HepG2 (cell line): ENCODE data around the gene MMRN2.

Experiments
- ETV5 ChIP-seq: IDR thresholded peaks from 2 replicates; pipeline ENCODE4 v1.6.1; 2018; ENCODE audit warnings: missing biosample characterization, missing genetic modification reagents, inconsistent platforms, borderline replicate concordance
- FOXJ3 ChIP-seq: sonication (generic); formaldehyde crosslinking; IDR thresholded peaks from 2 replicates; pipeline ENCODE4 v1.4.0; 2020; ENCODE audit warnings: missing genetic modification reagents, mild to moderate bottlenecking, borderline replicate concordance
- FOXK2 ChIP-seq: fragments of 450-650 bp; IDR thresholded peaks from 2 replicates; pipeline ENCODE4 v1.6.1; 2016
- MAFK ChIP-seq, 2 experiments: IDR thresholded peaks in 1 of 2; conservative IDR thresholded peaks in 1 of 2; 2 replicates each; pipeline ENCODE4 v1.6.1; 2011; ENCODE audit warnings: improper control_type of control experiment in 2 of 2, low read length in 2 of 2
- MIER2 ChIP-seq: IDR thresholded peaks from 2 replicates; pipeline ENCODE4 v1.6.1; 2016; ENCODE audit warnings: missing biosample characterization, missing genetic modification reagents
- REXO4 ChIP-seq: sonication (generic); formaldehyde crosslinking; IDR thresholded peaks from 2 replicates; pipeline ENCODE4 v1.8.0; 2022; ENCODE audit warnings: missing genetic modification reagents, mild to moderate bottlenecking, borderline replicate concordance
- SKI ChIP-seq: fragments of 450-650 bp; IDR thresholded peaks from one replicate; pipeline ENCODE4 v1.6.1; 2018; ENCODE audit warnings: mild to moderate bottlenecking; ENCODE audit not compliant: partially characterized antibody
- ZKSCAN1 ChIP-seq: fragments of 150-350 bp; IDR thresholded peaks from 2 replicates; pipeline ENCODE4 v1.6.1; 2014; ENCODE audit warnings: low read length
- TF ChIP-seq, protein P1 (sequence below), 2 experiments: sonication (generic) in 1 of 2; formaldehyde crosslinking in 1 of 2; IDR thresholded peaks; 2 replicates each; pipeline versions ENCODE4 v1.5.1 to v1.6.1; 2011 to 2020; ENCODE audit warnings: borderline replicate concordance in 1 of 2, low read depth in 1 of 2, low read length in 1 of 2, mild to moderate bottlenecking in 1 of 2, missing genetic modification reagents in 1 of 2, moderate library complexity in 1 of 2
- TF ChIP-seq, protein P2 (sequence below): sonication (generic); formaldehyde crosslinking; IDR thresholded peaks from 2 replicates; pipeline ENCODE4 v1.4.0; 2020; ENCODE audit warnings: mild to moderate bottlenecking, missing genetic modification reagents
- TF ChIP-seq, protein P3 (sequence below): sonication (generic); formaldehyde crosslinking; IDR thresholded peaks from 2 replicates; pipeline ENCODE4 v1.5.0; 2020; ENCODE audit warnings: mild to moderate bottlenecking, missing genetic modification reagents, moderate library complexity
- TF ChIP-seq, protein P4 (sequence below): sonication (generic); formaldehyde crosslinking; IDR thresholded peaks from 2 replicates; pipeline ENCODE4 v1.9.0; 2021; ENCODE audit warnings: missing genetic modification reagents, borderline replicate concordance

DNA sequence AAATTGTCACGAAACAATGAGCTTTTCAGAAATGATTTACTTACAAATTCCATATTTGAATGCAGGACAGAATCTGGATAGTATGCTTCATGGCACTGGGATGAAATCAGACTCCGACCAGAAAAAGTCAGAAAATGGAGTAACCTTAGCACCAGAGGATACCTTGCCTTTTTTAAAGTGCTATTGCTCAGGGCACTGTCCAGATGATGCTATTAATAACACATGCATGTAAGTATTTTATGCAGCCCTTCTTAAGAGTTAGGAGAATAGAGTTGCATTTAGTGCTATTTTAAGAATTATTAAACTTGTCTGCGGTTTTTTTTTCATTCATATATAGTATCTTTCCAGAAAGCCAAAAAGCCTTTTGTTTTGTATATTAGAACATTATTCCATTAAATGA is 67.4 kb downstream of the MMRN2 start:
- no peak for TF ChIP-seq MAFK (conservative IDR thresholded peaks at IDR 0.05 in 1 of 2, IDR thresholded peaks at IDR 0.05 in 1 of 2; ENCODE audit: low read length in 2 of 2)
- TF ChIP-seq FOXJ3, result no peak
- TF ChIP-seq, protein P1, sequence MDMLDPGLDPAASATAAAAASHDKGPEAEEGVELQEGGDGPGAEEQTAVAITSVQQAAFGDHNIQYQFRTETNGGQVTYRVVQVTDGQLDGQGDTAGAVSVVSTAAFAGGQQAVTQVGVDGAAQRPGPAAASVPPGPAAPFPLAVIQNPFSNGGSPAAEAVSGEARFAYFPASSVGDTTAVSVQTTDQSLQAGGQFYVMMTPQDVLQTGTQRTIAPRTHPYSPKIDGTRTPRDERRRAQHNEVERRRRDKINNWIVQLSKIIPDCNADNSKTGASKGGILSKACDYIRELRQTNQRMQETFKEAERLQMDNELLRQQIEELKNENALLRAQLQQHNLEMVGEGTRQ (IDR thresholded peaks at IDR 0.05; ENCODE audit: low read depth, low read length), result no peak
- TF ChIP-seq, protein P1 (CRISPR knock-in tag; IDR thresholded peaks at IDR 0.05; ENCODE audit: borderline replicate concordance), result no peak
- TF ChIP-seq REXO4 (CRISPR knock-in tag), result no peak
- TF ChIP-seq, protein P2, sequence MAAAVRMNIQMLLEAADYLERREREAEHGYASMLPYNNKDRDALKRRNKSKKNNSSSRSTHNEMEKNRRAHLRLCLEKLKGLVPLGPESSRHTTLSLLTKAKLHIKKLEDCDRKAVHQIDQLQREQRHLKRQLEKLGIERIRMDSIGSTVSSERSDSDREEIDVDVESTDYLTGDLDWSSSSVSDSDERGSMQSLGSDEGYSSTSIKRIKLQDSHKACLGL (CRISPR knock-in tag), result no peak
- TF ChIP-seq, protein P3, sequence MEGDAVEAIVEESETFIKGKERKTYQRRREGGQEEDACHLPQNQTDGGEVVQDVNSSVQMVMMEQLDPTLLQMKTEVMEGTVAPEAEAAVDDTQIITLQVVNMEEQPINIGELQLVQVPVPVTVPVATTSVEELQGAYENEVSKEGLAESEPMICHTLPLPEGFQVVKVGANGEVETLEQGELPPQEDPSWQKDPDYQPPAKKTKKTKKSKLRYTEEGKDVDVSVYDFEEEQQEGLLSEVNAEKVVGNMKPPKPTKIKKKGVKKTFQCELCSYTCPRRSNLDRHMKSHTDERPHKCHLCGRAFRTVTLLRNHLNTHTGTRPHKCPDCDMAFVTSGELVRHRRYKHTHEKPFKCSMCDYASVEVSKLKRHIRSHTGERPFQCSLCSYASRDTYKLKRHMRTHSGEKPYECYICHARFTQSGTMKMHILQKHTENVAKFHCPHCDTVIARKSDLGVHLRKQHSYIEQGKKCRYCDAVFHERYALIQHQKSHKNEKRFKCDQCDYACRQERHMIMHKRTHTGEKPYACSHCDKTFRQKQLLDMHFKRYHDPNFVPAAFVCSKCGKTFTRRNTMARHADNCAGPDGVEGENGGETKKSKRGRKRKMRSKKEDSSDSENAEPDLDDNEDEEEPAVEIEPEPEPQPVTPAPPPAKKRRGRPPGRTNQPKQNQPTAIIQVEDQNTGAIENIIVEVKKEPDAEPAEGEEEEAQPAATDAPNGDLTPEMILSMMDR (CRISPR knock-in tag), result no peak
- TF ChIP-seq MIER2 (CRISPR knock-in tag), result no peak
- no peak for TF ChIP-seq ETV5 (CRISPR knock-in tag)
- no peak for TF ChIP-seq ZKSCAN1
- TF ChIP-seq FOXK2, result no peak
- TF ChIP-seq, protein P4, sequence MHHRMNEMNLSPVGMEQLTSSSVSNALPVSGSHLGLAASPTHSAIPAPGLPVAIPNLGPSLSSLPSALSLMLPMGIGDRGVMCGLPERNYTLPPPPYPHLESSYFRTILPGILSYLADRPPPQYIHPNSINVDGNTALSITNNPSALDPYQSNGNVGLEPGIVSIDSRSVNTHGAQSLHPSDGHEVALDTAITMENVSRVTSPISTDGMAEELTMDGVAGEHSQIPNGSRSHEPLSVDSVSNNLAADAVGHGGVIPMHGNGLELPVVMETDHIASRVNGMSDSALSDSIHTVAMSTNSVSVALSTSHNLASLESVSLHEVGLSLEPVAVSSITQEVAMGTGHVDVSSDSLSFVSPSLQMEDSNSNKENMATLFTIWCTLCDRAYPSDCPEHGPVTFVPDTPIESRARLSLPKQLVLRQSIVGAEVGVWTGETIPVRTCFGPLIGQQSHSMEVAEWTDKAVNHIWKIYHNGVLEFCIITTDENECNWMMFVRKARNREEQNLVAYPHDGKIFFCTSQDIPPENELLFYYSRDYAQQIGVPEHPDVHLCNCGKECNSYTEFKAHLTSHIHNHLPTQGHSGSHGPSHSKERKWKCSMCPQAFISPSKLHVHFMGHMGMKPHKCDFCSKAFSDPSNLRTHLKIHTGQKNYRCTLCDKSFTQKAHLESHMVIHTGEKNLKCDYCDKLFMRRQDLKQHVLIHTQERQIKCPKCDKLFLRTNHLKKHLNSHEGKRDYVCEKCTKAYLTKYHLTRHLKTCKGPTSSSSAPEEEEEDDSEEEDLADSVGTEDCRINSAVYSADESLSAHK (CRISPR knock-in tag), result no peak
- no peak for TF ChIP-seq SKI
